H7 (cell line): ENCODE data around the gene HK2. TPM values are rescaled to one million over a fixed set of nuclear protein-coding genes. Genes with fewer than 3 reads are reported as not detected.
"Not testable (repeated sequence)": the region's sequence is repeated elsewhere in the genome, so short reads cannot be mapped to it uniquely, and the experiment has no call there.

ENCODE experiments used
- DNase-seq: peaks from one replicate; pipeline ENCODE4 v3.0.0; 2012
- H3K27me3 ChIP-seq: 2 replicates; pipeline ENCODE4 v1.6.0; 2011; ENCODE audit warnings: mild to moderate bottlenecking, low read length; ENCODE audit not compliant: control insufficient read depth, insufficient read depth
- H3K36me3 ChIP-seq: replicated peaks from 2 replicates; pipeline ENCODE4 v1.5.1; 2011; ENCODE audit warnings: low read length; ENCODE audit not compliant: control insufficient read depth, insufficient read depth
- H3K4me3 ChIP-seq: 2 replicates; pipeline ENCODE4 v1.5.1; 2011; ENCODE audit warnings: low read depth, mild to moderate bottlenecking, control low read depth, low read length, moderate library complexity; ENCODE audit not compliant: insufficient read depth
- total RNA-seq: library from RNA; depleted of rRNA; stranded (reverse); fragments of >200 nt; shearing (Covaris generic); gene quantifications from 2 replicates; pipeline ENCODE4 v1.2.3, GENCODE V29; 2014

Gene HK2
- total RNA-seq, 1 experiment from 2014 or later = 10.7 TPM

DNA sequence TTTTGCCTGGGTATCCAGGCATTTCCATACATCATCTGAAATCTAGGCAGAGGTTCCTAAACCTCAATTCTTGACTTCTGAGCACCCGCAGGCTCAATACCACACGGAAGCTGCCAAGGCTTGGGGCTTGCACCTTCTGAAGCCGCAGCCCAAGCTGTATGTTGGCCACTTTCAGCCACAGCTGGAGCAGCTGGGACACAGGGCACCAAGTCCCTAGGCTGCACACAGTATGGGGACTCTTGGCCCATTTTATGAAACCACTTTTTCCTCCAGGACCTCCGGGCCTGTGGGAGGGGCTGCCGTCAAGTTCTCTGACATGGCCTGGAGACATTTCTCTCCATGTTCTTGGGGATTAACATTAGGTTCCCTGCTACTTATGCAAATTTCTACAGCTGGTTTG is 72.5 kb downstream of the HK2 start:
- Histone ChIP-seq H3K27me3 (peaks cover 2% of the 10 kb centered on the region; the same call in 1 of the 2 replicates), H3K36me3 (no peaks in the 10 kb centered on the region), H3K4me3 (no peak overlapping the region)
- DNase-seq = no peak

- not testable (repeated sequence) for DNase-seq, H3K36me3 ChIP-seq, H3K27me3 ChIP-seq, H3K4me3 ChIP-seq
Observed at GRCh38 chr2:74907560-74907959, 73.6 kb downstream of the HK2 start.

DNA sequence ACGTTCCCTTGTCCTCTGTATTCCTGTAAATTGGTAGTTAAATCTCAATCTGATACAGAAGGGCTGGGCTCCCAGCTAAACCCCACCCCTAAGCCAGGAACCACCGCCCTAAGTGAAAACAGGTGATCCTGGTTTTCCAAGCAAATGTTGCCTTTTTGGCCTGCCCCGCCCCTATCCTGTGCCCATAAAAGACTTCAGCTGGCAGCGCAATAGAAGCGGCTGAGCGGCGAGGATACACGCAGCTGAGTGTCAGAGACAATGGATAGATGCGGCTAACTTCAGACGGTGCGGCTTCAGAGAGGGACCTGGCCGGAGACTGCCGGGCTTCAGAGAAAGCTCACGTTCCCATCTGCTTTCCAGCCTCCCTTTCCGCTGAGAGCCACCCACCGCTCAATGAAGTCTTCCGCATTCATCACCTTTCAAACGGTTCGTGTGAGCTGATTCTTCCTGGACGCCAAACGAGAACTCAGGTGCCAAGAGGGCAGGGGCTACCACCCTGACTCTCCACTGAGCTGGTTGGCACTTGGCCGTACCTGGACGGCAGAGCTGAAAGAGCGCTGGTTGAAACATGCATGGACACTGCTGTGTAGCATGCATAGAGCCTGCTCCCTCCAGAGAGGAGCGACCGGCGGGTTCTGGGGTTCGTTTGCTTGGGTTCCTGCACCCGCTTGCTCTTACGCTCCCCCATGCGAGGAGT is 75.0 kb downstream of the HK2 start:
- DNase-seq = peak; percentile 51
- Histone ChIP-seq H3K36me3 (no peaks in the 10 kb centered on the region), H3K27me3 (peaks cover 2% of the 10 kb centered on the region; the same call in 1 of the 2 replicates), H3K4me3 (peak overlapping the region; percentile 12; the same call in 1 of the 2 replicates)

- H3K27me3 ChIP-seq = peaks cover 2% of the 10 kb centered on the region; the same call in 1 of the 2 replicates
- no peak overlapping the region for H3K4me3 ChIP-seq
- DNase-seq = no peak
- no peaks in the 10 kb centered on the region for H3K36me3 ChIP-seq
Observed at GRCh38 chr2:74910245-74910644, 76.3 kb downstream of the HK2 start.

DNA sequence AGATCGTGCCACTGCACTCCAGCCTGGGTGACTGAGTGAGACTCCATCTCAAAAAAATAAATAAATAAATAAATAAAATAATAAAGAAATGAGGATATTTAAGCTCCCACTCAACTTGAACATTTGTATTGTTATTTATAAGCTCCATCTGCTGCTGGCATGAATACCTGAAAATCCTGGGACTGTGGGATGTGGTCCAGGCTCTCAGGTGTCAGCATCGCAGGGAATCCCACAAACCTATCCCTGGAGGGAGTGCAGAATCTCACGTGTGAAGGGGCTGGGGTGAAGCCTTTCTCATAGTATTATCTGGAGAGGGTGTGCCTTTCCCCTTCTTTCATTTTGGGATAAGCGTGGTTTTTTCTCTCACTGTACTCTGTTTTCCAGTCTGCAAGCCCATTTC is 77.1 kb downstream of the HK2 start:
- H3K4me3 ChIP-seq = no peak overlapping the region
- no peak for DNase-seq
- no peaks in the 10 kb centered on the region for H3K36me3 ChIP-seq
- H3K27me3 ChIP-seq = peaks cover 2% of the 10 kb centered on the region; the same call in 1 of the 2 replicates

GRCh38 chr2:74915743-74916142 is 81.8 kb downstream of the HK2 start:
- Histone ChIP-seq H3K36me3 (no peaks in the 10 kb centered on the region), H3K27me3 (no peaks in the 10 kb centered on the region; the same call in 1 of the 2 replicates), H3K4me3 (no peak overlapping the region)
- no peak for DNase-seq

DNA sequence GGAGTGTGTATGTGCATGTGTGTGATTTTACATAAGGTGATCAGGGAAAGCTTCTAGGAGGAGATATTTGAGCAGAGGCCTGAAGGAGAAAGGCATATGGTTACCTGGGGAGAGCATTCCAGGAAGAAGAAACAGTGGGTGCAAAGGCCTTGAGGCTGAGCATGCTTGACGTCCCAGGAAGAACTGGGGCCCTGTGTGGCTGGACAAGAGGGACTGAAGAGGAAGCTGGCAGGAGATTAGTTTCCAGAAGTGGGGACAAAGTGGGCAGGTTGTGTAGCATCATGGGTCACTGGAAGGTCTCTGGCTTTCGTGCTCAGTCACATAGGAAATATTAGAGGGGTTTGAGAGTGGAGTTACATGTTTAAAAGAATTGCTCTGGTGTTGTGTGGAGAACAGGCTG is 82.5 kb downstream of the HK2 start:
- no peak for DNase-seq
- no peaks in the 10 kb centered on the region for H3K36me3 ChIP-seq
- no peak overlapping the region for H3K4me3 ChIP-seq
- H3K27me3 ChIP-seq = no peaks in the 10 kb centered on the region; the same call in 1 of the 2 replicates

GRCh38 chr2:74917702-74918619 is 84.0 kb downstream of the HK2 start:
- Histone ChIP-seq H3K27me3 (no peaks in the 10 kb centered on the region; the same call in 1 of the 2 replicates), H3K4me3 (no peak overlapping the region), H3K36me3 (no peaks in the 10 kb centered on the region)
- no peak for DNase-seq

GRCh38 chr2:74919827-74920226 is 85.9 kb downstream of the HK2 start:
- no peaks in the 10 kb centered on the region; the same call in 1 of the 2 replicates for H3K27me3 ChIP-seq
- no peaks in the 10 kb centered on the region for H3K36me3 ChIP-seq
- peak overlapping the region; percentile 38 for H3K4me3 ChIP-seq
- peak; percentile 94 for DNase-seq

GRCh38 chr2:74921236-74921736 is 87.4 kb downstream of the HK2 start:
- H3K4me3 ChIP-seq = no peak overlapping the region
- DNase-seq = peak; percentile 43
- no peaks in the 10 kb centered on the region; the same call in 1 of the 2 replicates for H3K27me3 ChIP-seq
- H3K36me3 ChIP-seq = no peaks in the 10 kb centered on the region

DNA sequence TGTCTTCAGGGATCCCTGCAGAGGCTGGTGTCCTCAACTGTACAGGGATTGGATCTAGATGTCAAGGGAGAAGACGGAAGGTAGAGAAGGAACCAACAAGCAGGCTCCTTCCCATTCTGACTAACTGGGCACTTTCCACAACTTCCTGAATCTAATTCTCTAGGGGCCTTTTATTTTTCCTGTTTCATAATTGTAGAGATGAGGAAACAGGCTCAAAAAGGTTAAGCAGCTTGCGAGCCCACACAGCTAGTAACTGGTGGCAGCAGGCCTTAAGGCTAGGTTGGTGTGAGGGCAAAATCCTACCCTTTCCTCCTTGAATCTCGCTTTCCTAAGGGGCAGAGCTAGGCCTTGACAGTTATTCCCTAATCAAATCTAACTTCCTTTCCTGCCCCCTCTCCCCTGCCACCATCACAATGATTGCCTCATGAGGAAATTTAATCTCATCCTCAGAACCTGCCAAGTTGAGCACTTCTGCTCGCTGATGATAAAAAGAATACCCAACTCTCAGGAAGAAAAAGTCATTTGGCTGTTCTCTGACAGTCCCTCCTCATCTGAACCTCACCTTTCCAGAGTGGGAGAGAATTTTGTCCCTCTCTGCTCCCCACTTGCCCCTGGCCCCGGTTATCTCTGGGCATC is 88.8 kb downstream of the HK2 start:
- H3K27me3 ChIP-seq = no peaks in the 10 kb centered on the region; the same call in 1 of the 2 replicates
- no peaks in the 10 kb centered on the region for H3K36me3 ChIP-seq
- no peak overlapping the region for H3K4me3 ChIP-seq
- no peak for DNase-seq

DNA sequence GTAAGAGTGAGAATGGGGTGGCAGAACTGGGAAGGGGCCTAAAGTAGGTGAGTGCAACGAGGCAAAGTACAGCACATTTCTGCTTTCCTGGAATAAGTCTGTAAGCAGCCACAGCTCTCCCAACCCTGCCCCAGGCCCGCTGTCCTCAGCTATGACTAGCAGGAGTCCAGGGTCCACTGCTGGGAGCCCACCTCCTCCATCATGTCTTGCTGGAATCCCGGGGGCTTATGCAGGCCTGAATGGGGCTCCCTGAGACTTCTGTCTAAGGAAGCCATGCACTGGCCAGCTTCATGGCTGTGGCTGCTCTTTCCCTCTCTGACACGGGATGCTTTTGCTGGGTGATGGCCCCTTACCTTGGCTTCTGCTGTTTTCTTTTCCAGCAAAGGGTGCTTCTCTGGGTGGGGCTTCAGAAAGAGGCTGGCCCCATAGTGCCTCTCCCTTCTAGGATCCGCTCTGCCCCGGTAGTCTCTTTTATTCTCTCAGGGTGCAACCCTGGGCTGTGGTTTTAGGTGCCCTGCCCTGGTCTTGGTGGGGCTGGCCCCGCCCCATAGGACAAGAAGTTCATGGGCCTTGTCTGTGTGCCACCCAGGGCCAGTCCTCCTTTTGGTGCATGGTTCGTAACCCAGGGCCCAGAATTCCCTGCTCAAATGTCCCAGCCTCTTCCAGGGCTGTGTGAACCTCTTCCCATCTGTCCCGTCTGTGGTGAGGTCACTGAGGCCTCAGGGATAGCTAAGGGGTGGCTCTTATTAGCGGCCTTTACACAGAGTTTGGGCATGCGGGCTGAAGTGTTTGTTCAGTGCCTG is 90.7 kb downstream of the HK2 start:
- no peak for DNase-seq
- Histone ChIP-seq H3K27me3 (no peaks in the 10 kb centered on the region; the same call in 1 of the 2 replicates), H3K36me3 (no peaks in the 10 kb centered on the region), H3K4me3 (no peak overlapping the region)

- no peaks in the 10 kb centered on the region for H3K27me3 ChIP-seq
- H3K36me3 ChIP-seq = no peaks in the 10 kb centered on the region
- no peak for DNase-seq
- no peak overlapping the region for H3K4me3 ChIP-seq
Observed at GRCh38 chr2:74925361-74925786, 91.4 kb downstream of the HK2 start.

- no peak for DNase-seq
- no peak overlapping the region for H3K4me3 ChIP-seq
Observed at GRCh38 chr2:74927621-74928020, 93.7 kb downstream of the HK2 start.

More at GRCh38 chr2:74927621-74928020, 93.7 kb downstream of the HK2 start:
- Histone ChIP-seq H3K27me3 (no peaks in the 10 kb centered on the region), H3K36me3 (no peaks in the 10 kb centered on the region)
